Osteoblast (primary cell): ENCODE data around the gene CXXC5. TPM values are rescaled to one million over a fixed set of nuclear protein-coding genes. Genes with fewer than 3 reads are reported as not detected.

Experiments
- DNase-seq: peaks from one replicate; pipeline ENCODE4 v3.0.0; 2011; ENCODE audit warnings: low spot score, mixed read lengths; ENCODE audit not compliant: insufficient read length; ENCODE audit errors: missing footprints
- H2AFZ ChIP-seq: 2 replicates; pipeline ENCODE4 v1.6.0; 2011; ENCODE audit warnings: mild to moderate bottlenecking, low read length
- H3K27ac ChIP-seq: 2 replicates; pipeline ENCODE4 v1.5.1; 2011; ENCODE audit warnings: mild to moderate bottlenecking, low read depth, low read length, moderate library complexity
- H3K27me3 ChIP-seq: 2 replicates; pipeline ENCODE4 v1.6.0; 2012; ENCODE audit warnings: mild to moderate bottlenecking, control low read depth, inconsistent platforms, low read length, moderate library complexity; ENCODE audit not compliant: insufficient read depth
- H3K36me3 ChIP-seq: 2 replicates; pipeline ENCODE4 v1.5.1; 2011; ENCODE audit warnings: mild to moderate bottlenecking, low read length, control low read depth, moderate library complexity; ENCODE audit not compliant: insufficient read depth
- H3K4me1 ChIP-seq: 2 replicates; pipeline ENCODE4 v1.5.1; 2011; ENCODE audit warnings: mild to moderate bottlenecking, low read length, control low read depth, moderate library complexity; ENCODE audit not compliant: insufficient read depth
- H3K4me2 ChIP-seq: 2 replicates; pipeline ENCODE4 v1.6.0; 2011; ENCODE audit warnings: mild to moderate bottlenecking, low read length; ENCODE audit not compliant: insufficient read depth
- H3K4me3 ChIP-seq: fragments of 200-600 bp; sonication (generic); 3 replicates; pipeline ENCODE4 v1.5.1; 2012; ENCODE audit warnings: mild to moderate bottlenecking, low read length, inconsistent platforms; ENCODE audit not compliant: insufficient read depth
- H3K79me2 ChIP-seq: 2 replicates; pipeline ENCODE4 v1.6.0; 2012; ENCODE audit warnings: mild to moderate bottlenecking, low read length, control low read depth, inconsistent platforms; ENCODE audit not compliant: insufficient read depth
- H3K9me3 ChIP-seq: 2 replicates; pipeline ENCODE4 v1.5.1; 2011; ENCODE audit warnings: low read depth, low read length, control low read depth
- H4K20me1 ChIP-seq: 2 replicates; pipeline ENCODE4 v1.6.0; 2012; ENCODE audit warnings: mild to moderate bottlenecking, low read length, control low read depth; ENCODE audit not compliant: insufficient read depth
- CTCF ChIP-seq: IDR thresholded peaks from 2 replicates; pipeline ENCODE4 v1.5.1; 2011; ENCODE audit warnings: mild to moderate bottlenecking, low read depth, low read length, moderate library complexity; ENCODE audit errors: extremely low read depth
- total RNA-seq: library from RNA; depleted of rRNA; stranded (reverse); fragments of >200 nt; gene quantifications from 2 replicates; pipeline ENCODE4 v1.2.3, GENCODE V29; 2012

The CXXC5 gene
- total RNA-seq, 1 donor = 186 TPM

- Histone ChIP-seq H3K36me3 (no peaks in the 10 kb centered on the region), H3K79me2 (no peaks in the 10 kb centered on the region), H3K4me3 (no peak overlapping the region), H2AFZ (no peak overlapping the region), H3K27ac (no peak overlapping the region), H3K4me1 (peaks cover 29% of the 10 kb centered on the region), H3K9me3 (no peaks in the 10 kb centered on the region), H3K27me3 (no peaks in the 10 kb centered on the region), H4K20me1 (no peaks in the 10 kb centered on the region), H3K4me2 (no peak overlapping the region)
- peak; percentile 69 for DNase-seq
- no peak for TF ChIP-seq CTCF
Measured at GRCh38 chr5:139700711-139701055, 52.5 kb downstream of the CXXC5 start.

- peaks cover 28% of the 10 kb centered on the region for H3K4me1 ChIP-seq
- H3K27ac ChIP-seq = no peak overlapping the region
- peak; percentile 39 for DNase-seq
- H3K9me3 ChIP-seq = no peaks in the 10 kb centered on the region
- H3K4me3 ChIP-seq = no peak overlapping the region
- TF ChIP-seq CTCF = no peak
- H2AFZ ChIP-seq = no peak overlapping the region
- H4K20me1 ChIP-seq = no peaks in the 10 kb centered on the region
- no peaks in the 10 kb centered on the region for H3K79me2 ChIP-seq
- no peaks in the 10 kb centered on the region for H3K36me3 ChIP-seq
- no peak overlapping the region for H3K4me2 ChIP-seq
- H3K27me3 ChIP-seq = no peaks in the 10 kb centered on the region
Measured at GRCh38 chr5:139701056-139701741, 53.0 kb downstream of the CXXC5 start.

GRCh38 chr5:139702548-139702947, 54.4 kb downstream of the CXXC5 start:
- Histone ChIP-seq H3K27ac (no peak overlapping the region), H3K4me3 (no peak overlapping the region), H3K4me2 (no peak overlapping the region), H3K36me3 (no peaks in the 10 kb centered on the region), H4K20me1 (no peaks in the 10 kb centered on the region), H3K9me3 (no peaks in the 10 kb centered on the region), H3K4me1 (peaks cover 17% of the 10 kb centered on the region), H3K27me3 (no peaks in the 10 kb centered on the region), H3K79me2 (no peaks in the 10 kb centered on the region), H2AFZ (no peak overlapping the region)
- TF ChIP-seq CTCF = no peak
- DNase-seq = peak; percentile 19

- peak; percentile 43 for DNase-seq
- Histone ChIP-seq H3K4me2 (no peak overlapping the region), H3K27me3 (no peaks in the 10 kb centered on the region), H3K4me3 (no peak overlapping the region), H3K79me2 (no peaks in the 10 kb centered on the region), H3K27ac (no peak overlapping the region), H2AFZ (no peak overlapping the region), H3K9me3 (no peaks in the 10 kb centered on the region), H4K20me1 (no peaks in the 10 kb centered on the region), H3K36me3 (no peaks in the 10 kb centered on the region), H3K4me1 (peaks cover 12% of the 10 kb centered on the region)
- TF ChIP-seq CTCF = no peak
Measured at GRCh38 chr5:139704748-139705147, 56.6 kb downstream of the CXXC5 start.
